Fibroblast of the aortic adventitia (primary cell): Measurements from ENCODE around the gene MARF1. TPM values are rescaled to one million over a fixed set of nuclear protein-coding genes. Genes with fewer than 3 reads are reported as not detected.
A peak's percentile ranks its signal among the peaks of the same experiment; 100 is the strongest.
"Not testable (repeated sequence)": the region's sequence is repeated elsewhere in the genome, so short reads cannot be mapped to it uniquely, and the experiment has no call there.

ENCODE experiments used
- DNase-seq: peaks from one replicate; pipeline ENCODE4 v3.0.0-alpha.2; 2010; ENCODE audit warnings: low read depth
- H3K4me3 ChIP-seq: 2 replicates; pipeline ENCODE4 v1.5.1; 2011; ENCODE audit warnings: low read depth, mild to moderate bottlenecking, control low read depth, low read length, moderate library complexity
- CTCF ChIP-seq: IDR thresholded peaks from 2 replicates; pipeline ENCODE4 v1.5.1; 2011; ENCODE audit warnings: mild to moderate bottlenecking, low read length, control low read depth, inconsistent platforms; ENCODE audit not compliant: insufficient read depth
- total RNA-seq: library from RNA; depleted of rRNA; stranded (reverse); fragments of >200 nt; gene quantifications from 2 replicates; pipeline ENCODE4 v1.2.3, GENCODE V29; 2012; ENCODE audit warnings: low replicate concordance

The MARF1 gene
- total RNA-seq, 1 donor, result 27.1 TPM

GRCh38 chr16:15613676-15614075, 29.3 kb downstream of the MARF1 start:
- DNase-seq, result no peak
- H3K4me3 ChIP-seq, result no peak overlapping the region
- TF ChIP-seq CTCF, result no peak

GRCh38 chr16:15611610-15612009, 31.3 kb downstream of the MARF1 start:
- no peak for TF ChIP-seq CTCF
- no peak overlapping the region for H3K4me3 ChIP-seq
- no peak for DNase-seq

- H3K4me3 ChIP-seq, result no peak overlapping the region
- peak; percentile 10 for DNase-seq
- no peak for TF ChIP-seq CTCF
These were observed 32.5 kb downstream of the MARF1 start for GRCh38 chr16:15610369-15610871.

- H3K4me3 ChIP-seq, result no peak overlapping the region
- no peak for DNase-seq
- no peak for TF ChIP-seq CTCF
These were observed 33.7 kb downstream of the MARF1 start for GRCh38 chr16:15609286-15609649.

GRCh38 chr16:15608398-15609285, 34.3 kb downstream of the MARF1 start:
- no peak overlapping the region for H3K4me3 ChIP-seq
- peak; percentile 18 for DNase-seq
- TF ChIP-seq CTCF, result peak; percentile 2

GRCh38 chr16:15607700-15608396, 35.1 kb downstream of the MARF1 start:
- DNase-seq, result peak; percentile 45
- no peak for TF ChIP-seq CTCF
- no peak overlapping the region for H3K4me3 ChIP-seq

- not testable (repeated sequence) for DNase-seq, H3K4me3 ChIP-seq
These were observed 35.7 kb downstream of the MARF1 start for GRCh38 chr16:15607221-15607699.
